Lower leg skin (tissue), 3 donors: Measurements from ENCODE around the gene UBA52.

Source experiments
- POLR2A ChIP-seq, 2 donors: fragments of 450-650 bp; IDR thresholded peaks; one replicate each; pipeline ENCODE4 v1.6.1; 2016 to 2017; ENCODE audit warnings: antibody characterized with exemption in 2 of 2, mild to moderate bottlenecking in 1 of 2, moderate library complexity in 1 of 2
- TF ChIP-seq, protein P1 (sequence below), 3 donors: fragments of 450-650 bp; IDR thresholded peaks; one replicate each; pipeline ENCODE4 v1.5.1; 2016; ENCODE audit warnings: antibody characterized with exemption in 3 of 3, mild to moderate bottlenecking in 3 of 3, moderate library complexity in 2 of 3

DNA sequence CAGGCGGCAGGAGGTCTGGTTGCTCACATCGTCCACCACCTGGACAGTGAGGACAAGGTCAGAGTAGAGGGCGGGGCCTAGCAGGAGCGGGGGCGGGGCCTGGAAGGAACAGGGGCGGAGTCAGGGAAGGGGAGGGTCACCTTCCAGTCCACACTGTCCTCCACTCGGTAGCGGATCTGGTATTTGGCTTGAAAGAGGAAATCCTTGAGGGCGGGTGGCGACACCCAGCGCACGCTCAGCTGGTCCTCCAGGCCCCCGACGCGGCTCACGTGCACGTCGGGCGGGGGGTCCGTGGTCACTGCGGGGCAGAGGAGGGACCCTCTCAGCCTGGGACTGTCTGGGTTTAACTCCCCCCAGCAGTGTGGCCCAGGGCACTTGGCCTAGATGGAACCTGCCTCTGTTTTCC lies 25.1 kb downstream of the UBA52 start:
- TF ChIP-seq POLR2A (IDR thresholded peaks at IDR 0.05), result no peak
- TF ChIP-seq, protein P1, sequence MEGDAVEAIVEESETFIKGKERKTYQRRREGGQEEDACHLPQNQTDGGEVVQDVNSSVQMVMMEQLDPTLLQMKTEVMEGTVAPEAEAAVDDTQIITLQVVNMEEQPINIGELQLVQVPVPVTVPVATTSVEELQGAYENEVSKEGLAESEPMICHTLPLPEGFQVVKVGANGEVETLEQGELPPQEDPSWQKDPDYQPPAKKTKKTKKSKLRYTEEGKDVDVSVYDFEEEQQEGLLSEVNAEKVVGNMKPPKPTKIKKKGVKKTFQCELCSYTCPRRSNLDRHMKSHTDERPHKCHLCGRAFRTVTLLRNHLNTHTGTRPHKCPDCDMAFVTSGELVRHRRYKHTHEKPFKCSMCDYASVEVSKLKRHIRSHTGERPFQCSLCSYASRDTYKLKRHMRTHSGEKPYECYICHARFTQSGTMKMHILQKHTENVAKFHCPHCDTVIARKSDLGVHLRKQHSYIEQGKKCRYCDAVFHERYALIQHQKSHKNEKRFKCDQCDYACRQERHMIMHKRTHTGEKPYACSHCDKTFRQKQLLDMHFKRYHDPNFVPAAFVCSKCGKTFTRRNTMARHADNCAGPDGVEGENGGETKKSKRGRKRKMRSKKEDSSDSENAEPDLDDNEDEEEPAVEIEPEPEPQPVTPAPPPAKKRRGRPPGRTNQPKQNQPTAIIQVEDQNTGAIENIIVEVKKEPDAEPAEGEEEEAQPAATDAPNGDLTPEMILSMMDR (IDR thresholded peaks at IDR 0.05), result no peak
